Calu3 (cell line): ENCODE data around the gene CELSR2. TPM values are rescaled to one million over a fixed set of nuclear protein-coding genes. Genes with fewer than 3 reads are reported as not detected.

Experiments used
- BruUV-seq: library from RNA; stranded (reverse); fragments of 400-500 nt; replicated peaks from 2 replicates; lab custom pipeline; 2021; lab: Mats Ljungman, UMichigan
- CTCF ChIA-PET: fragments of 300-600 bp; sonication (Branson Sonifier 250); formaldehyde crosslinking; loops from one replicate; lab custom pipeline; 2022; ENCODE audit warnings: antibody characterized with exemption; lab: Charles Lee
- DNase-seq: peaks from one replicate; pipeline ENCODE4 v3.0.0; 2022
- H3K27ac Mint-ChIP-seq: one replicate; pipeline ENCODE4 v1.8.0; 2022; ENCODE audit warnings: mixed read lengths; ENCODE audit not compliant: unreplicated experiment
- H3K27me3 Mint-ChIP-seq: one replicate; pipeline ENCODE4 v1.8.0; 2022; ENCODE audit warnings: mixed read lengths; ENCODE audit not compliant: unreplicated experiment
- H3K36me3 Mint-ChIP-seq: one replicate; pipeline ENCODE4 v1.8.0; 2022; ENCODE audit warnings: mild to moderate bottlenecking, moderate library complexity, mixed read lengths; ENCODE audit not compliant: insufficient read depth, unreplicated experiment
- H3K4me1 Mint-ChIP-seq: one replicate; pipeline ENCODE4 v1.8.0; 2022; ENCODE audit warnings: mild to moderate bottlenecking, low read depth, mixed read lengths; ENCODE audit not compliant: unreplicated experiment
- H3K4me3 Mint-ChIP-seq: one replicate; pipeline ENCODE4 v1.8.0; 2022; ENCODE audit warnings: mild to moderate bottlenecking, low read depth, moderate library complexity, mixed read lengths; ENCODE audit not compliant: unreplicated experiment
- H3K9me3 Mint-ChIP-seq: one replicate; pipeline ENCODE4 v1.8.0; 2022; ENCODE audit warnings: low read depth, mixed read lengths; ENCODE audit not compliant: unreplicated experiment
- intact Hi-C: fragments of 100-400 bp; cut with micrococcal nuclease; formaldehyde crosslinking; loops from one replicate; pipeline ENCODE4 v1.10.0; 2022; ENCODE audit not compliant: unreplicated experiment
- total RNA-seq: library from RNA; stranded (reverse); gene quantifications from 2 replicates; pipeline ENCODE4 v1.2.3, GENCODE V29; 2022
- TF ChIP-seq, protein P1 (sequence below): fragments of 200-600 bp; IDR thresholded peaks from one replicate; pipeline ENCODE4 v1.8.0; 2022; ENCODE audit warnings: antibody characterized with exemption; ENCODE audit not compliant: unreplicated experiment

Gene CELSR2
- total RNA-seq, 1 experiment from 2014 or later, result 5.3 TPM

DNA sequence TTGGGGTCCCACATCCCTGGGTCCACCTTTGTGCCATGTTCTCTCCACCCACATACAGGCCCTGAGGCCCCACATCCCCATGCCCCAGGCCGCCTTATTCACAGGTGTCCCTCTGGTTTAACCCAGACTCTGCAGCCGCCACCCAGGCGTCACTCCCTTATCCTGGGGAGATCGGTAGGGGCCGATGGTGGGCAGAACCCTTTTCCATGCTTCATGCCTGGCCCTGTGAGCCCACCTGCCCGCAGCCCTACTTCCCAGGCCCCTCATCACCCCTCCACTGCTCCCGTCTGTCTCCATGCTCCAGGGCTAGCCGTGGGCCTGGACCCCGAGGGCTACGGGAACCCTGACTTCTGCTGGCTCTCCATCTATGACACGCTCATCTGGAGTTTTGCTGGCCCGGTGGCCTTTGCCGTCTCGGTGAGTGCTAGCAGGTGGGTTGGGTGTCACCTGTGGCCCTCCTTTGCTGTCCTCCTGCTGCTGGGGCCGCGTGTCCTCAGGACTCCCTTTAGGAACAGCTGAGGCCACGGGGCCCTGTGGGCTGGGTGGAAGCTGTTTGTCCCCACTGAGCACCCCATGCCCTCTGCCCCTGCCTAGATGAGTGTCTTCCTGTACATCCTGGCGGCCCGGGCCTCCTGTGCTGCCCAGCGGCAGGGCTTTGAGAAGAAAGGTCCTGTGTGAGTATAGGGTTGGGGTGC, 21.4 kb downstream of the CELSR2 start:
- Mint-ChIP-seq H3K36me3 (peaks cover 31% of the 10 kb centered on the region), H3K4me1 (peaks cover 20% of the 10 kb centered on the region), H3K27me3 (no peaks in the 10 kb centered on the region), H3K27ac (no peak overlapping the region), H3K4me3 (no peak overlapping the region), H3K9me3 (peaks cover 2% of the 10 kb centered on the region)
- no TSS peak for BruUV-seq
- intact Hi-C loops, result no loop called here
- CTCF ChIA-PET, result no interaction called here
- TF ChIP-seq, protein P1, sequence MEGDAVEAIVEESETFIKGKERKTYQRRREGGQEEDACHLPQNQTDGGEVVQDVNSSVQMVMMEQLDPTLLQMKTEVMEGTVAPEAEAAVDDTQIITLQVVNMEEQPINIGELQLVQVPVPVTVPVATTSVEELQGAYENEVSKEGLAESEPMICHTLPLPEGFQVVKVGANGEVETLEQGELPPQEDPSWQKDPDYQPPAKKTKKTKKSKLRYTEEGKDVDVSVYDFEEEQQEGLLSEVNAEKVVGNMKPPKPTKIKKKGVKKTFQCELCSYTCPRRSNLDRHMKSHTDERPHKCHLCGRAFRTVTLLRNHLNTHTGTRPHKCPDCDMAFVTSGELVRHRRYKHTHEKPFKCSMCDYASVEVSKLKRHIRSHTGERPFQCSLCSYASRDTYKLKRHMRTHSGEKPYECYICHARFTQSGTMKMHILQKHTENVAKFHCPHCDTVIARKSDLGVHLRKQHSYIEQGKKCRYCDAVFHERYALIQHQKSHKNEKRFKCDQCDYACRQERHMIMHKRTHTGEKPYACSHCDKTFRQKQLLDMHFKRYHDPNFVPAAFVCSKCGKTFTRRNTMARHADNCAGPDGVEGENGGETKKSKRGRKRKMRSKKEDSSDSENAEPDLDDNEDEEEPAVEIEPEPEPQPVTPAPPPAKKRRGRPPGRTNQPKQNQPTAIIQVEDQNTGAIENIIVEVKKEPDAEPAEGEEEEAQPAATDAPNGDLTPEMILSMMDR, result no peak
- DNase-seq, result no peak

DNA sequence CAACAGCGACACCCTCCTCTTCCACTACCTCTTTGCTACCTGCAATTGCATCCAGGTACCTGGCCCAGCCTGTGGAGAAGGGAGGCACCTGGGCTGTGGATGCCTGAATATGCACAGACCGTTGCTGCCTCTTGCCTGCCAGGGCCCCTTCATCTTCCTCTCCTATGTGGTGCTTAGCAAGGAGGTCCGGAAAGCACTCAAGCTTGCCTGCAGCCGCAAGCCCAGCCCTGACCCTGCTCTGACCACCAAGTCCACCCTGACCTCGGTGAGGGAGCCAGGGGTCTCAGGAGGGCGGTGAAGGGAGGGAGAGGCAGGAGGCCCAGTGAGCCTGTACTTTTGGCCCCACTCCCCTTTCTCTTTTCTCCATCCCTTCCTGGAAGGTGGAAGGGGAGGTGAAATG, 22.1 kb downstream of the CELSR2 start:
- CTCF ChIA-PET, result no interaction called here
- DNase-seq, result no peak
- H3K27ac Mint-ChIP-seq, result no peak overlapping the region

DNA sequence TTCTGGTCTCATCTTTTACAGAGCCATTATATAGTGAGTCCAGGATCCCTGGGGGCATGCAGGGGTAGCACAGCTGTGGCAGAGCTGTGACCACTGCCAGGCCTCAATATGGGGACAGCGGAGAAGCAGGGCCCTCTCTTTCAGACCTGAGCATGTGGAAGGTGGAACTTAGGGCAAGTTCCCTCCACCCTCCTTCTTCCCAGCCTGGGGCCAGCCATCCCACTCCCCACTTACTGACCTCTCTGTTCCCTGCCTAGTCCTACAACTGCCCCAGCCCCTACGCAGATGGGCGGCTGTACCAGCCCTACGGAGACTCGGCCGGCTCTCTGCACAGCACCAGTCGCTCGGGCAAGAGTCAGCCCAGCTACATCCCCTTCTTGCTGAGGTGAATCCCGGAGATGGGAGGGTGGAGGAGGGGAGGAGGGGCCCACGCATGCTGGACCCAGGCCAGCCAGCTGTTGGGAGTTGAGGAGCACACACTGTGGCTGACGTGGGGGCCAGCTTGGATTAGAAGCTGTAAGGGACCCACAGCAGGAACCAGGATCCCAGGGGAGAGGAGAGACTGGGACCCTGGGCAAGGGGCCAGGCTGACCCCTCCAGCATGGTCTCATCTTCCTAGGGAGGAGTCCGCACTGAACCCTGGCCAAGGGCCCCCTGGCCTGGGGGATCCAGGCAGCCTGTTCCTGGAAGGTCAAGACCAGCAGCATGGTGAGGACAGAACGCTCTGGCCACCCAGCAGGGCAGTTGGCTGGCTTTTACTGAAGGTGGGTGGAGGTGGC, 22.9 kb downstream of the CELSR2 start:
- intact Hi-C loops, result no loop called here
- H3K27ac Mint-ChIP-seq, result no peak overlapping the region
- TF ChIP-seq, protein P1, result no peak

More for the DNA sequence above, 22.1 kb downstream of the CELSR2 start:
- intact Hi-C loops, result no loop called here
- Mint-ChIP-seq H3K9me3 (peaks cover 2% of the 10 kb centered on the region), H3K4me3 (no peak overlapping the region), H3K4me1 (peaks cover 21% of the 10 kb centered on the region), H3K36me3 (peaks cover 31% of the 10 kb centered on the region), H3K27me3 (no peaks in the 10 kb centered on the region)
- BruUV-seq, result no TSS peak
- TF ChIP-seq, protein P1, result no peak

DNA sequence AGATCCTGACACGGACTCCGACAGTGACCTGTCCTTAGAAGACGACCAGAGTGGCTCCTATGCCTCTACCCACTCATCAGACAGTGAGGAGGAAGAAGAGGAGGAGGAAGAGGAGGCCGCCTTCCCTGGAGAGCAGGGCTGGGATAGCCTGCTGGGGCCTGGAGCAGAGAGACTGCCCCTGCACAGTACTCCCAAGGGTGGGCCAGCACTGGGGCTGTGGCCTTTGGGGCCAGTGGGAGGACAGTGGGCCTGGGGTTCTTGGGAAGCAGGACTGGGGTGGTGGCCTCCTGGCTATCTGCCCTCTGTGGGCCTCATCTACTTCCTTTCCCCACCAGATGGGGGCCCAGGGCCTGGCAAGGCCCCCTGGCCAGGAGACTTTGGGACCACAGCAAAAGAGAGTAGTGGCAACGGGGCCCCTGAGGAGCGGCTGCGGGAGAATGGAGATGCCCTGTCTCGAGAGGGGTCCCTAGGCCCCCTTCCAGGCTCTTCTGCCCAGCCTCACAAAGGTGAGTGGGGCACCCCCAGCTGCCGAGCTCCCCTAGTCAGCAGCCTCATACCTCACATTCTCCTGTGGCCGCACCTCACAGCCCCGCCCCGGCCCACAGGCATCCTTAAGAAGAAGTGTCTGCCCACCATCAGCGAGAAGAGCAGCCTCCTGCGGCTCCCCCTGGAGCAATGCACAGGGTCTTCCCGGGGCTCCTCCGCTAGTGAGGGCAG, 23.6 kb downstream of the CELSR2 start:
- CTCF ChIA-PET, result interaction anchor here (0.6 to 1.2 kb wide), 5 partner anchors 9 to 338 kb away, joined by 3 to 4 read pairs (median 4); partner anchors contain the start of gene PSRC1
- TF ChIP-seq, protein P1, result no peak
- Mint-ChIP-seq H3K4me3 (peak overlapping the region; percentile 73), H3K36me3 (peaks cover 30% of the 10 kb centered on the region), H3K9me3 (peaks cover 2% of the 10 kb centered on the region), H3K4me1 (peaks cover 28% of the 10 kb centered on the region), H3K27me3 (no peaks in the 10 kb centered on the region), H3K27ac (no peak overlapping the region)
- peak; percentile 45 for DNase-seq
- BruUV-seq, result no TSS peak
- intact Hi-C loops, result no loop called here

More for the DNA sequence above, 22.9 kb downstream of the CELSR2 start:
- no TSS peak for BruUV-seq
- no peaks in the 10 kb centered on the region for H3K27me3 Mint-ChIP-seq
- peaks cover 2% of the 10 kb centered on the region for H3K9me3 Mint-ChIP-seq
- H3K36me3 Mint-ChIP-seq, result peaks cover 31% of the 10 kb centered on the region
- DNase-seq, result no peak
- peaks cover 25% of the 10 kb centered on the region for H3K4me1 Mint-ChIP-seq
- H3K4me3 Mint-ChIP-seq, result no peak overlapping the region
- CTCF ChIA-PET, result no interaction called here
